Measurements from ENCODE around the gene ABLIM3.

GRCh38 chr5:149182241-149182640 is 40.9 kb downstream of the ABLIM3 start:
- no peak for TF ChIP-seq POLR2A (IDR thresholded peaks at IDR 0.05)
- TF ChIP-seq, protein P1, sequence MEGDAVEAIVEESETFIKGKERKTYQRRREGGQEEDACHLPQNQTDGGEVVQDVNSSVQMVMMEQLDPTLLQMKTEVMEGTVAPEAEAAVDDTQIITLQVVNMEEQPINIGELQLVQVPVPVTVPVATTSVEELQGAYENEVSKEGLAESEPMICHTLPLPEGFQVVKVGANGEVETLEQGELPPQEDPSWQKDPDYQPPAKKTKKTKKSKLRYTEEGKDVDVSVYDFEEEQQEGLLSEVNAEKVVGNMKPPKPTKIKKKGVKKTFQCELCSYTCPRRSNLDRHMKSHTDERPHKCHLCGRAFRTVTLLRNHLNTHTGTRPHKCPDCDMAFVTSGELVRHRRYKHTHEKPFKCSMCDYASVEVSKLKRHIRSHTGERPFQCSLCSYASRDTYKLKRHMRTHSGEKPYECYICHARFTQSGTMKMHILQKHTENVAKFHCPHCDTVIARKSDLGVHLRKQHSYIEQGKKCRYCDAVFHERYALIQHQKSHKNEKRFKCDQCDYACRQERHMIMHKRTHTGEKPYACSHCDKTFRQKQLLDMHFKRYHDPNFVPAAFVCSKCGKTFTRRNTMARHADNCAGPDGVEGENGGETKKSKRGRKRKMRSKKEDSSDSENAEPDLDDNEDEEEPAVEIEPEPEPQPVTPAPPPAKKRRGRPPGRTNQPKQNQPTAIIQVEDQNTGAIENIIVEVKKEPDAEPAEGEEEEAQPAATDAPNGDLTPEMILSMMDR (IDR thresholded peaks at IDR 0.05), result no peak

Measured in breast epithelium (tissue), 3 donors.